Measurements from ENCODE around the gene PIP5K1B. TPM values are rescaled to one million over a fixed set of nuclear protein-coding genes. Genes with fewer than 3 reads are reported as not detected.

PIP5K1B gene
- total and polyA plus RNA-seq, 2 donors (not counting 3 experiments of a cell fraction or from before 2014, with no cell fraction given) = 0.27 TPM; not detected in 1

GRCh38 chr9:68703672-68704071 is 1.4 kb upstream of the PIP5K1B start:
- no peaks in the 10 kb centered on the region for H3K9me3 ChIP-seq (replicated peaks; ENCODE audit: control insufficient read depth, insufficient read depth, low read length)
- no peaks in the 10 kb centered on the region for H3K9me1 ChIP-seq (replicated peaks; ENCODE audit: control insufficient read depth, extremely low read depth, insufficient read depth, low read length)
- intact Hi-C loops (cut with micrococcal nuclease) (no loop called here), dilution Hi-C loops (cut with MboI; ENCODE audit: extremely low pct_ligation_motif_present, low sequenced_read_pairs) (no loop called here)
- no peak overlapping the region for H3K27ac ChIP-seq (ENCODE audit: insufficient read depth, low read depth, low read length)
- no peak overlapping the region for H3K4me3 ChIP-seq (replicated peaks in 1 of 3; ENCODE audit: insufficient read depth in 1 of 3, low read depth in 1 of 3, low read length in 3 of 3)
- peaks cover 39 to 49% of the 10 kb centered on the region in 2 experiments for H3K27me3 ChIP-seq (ENCODE audit: control insufficient read depth in 2 of 2, insufficient read depth in 2 of 2, low read length in 2 of 2)
- CTCF ChIA-PET = no interaction called here
- TF ChIP-seq FOS (IDR thresholded peaks at IDR 0.05; ENCODE audit: borderline replicate concordance, insufficient read depth, low read length) (no peak), MAX (IDR thresholded peaks at IDR 0.05; ENCODE audit: insufficient read depth, insufficient read length) (no peak), EZH2 (IDR thresholded peaks at IDR 0.05; ENCODE audit: borderline replicate concordance, low read depth, low read length, severe bottlenecking) (no peak), POLR2AphosphoS5 (IDR thresholded peaks at IDR 0.05; ENCODE audit: insufficient read depth, low read depth, low read length) (no peak), JUN (IDR thresholded peaks at IDR 0.05; ENCODE audit: borderline replicate concordance, insufficient read depth, insufficient read length, low read depth) (no peak), CTCF (IDR thresholded peaks at IDR 0.05; ENCODE audit: extremely low read depth in 1 of 2, insufficient read depth in 1 of 2, low read depth in 1 of 2, low read length in 2 of 2) (no peak), MYC (IDR thresholded peaks at IDR 0.05; ENCODE audit: low read depth, low read length) (no peak), POLR2A (IDR thresholded peaks at IDR 0.05; ENCODE audit: low read depth, low read length) (no peak), GATA2 (IDR thresholded peaks at IDR 0.05; ENCODE audit: insufficient read depth, insufficient read length, low read depth, low read length) (no peak)
- FAIRE-seq (no peak), DNase-seq (ENCODE audit: low read depth, low spot score) (no peak)
- POLR2A ChIA-PET = no interaction called here
- H3K36me3 ChIP-seq (ENCODE audit: control insufficient read depth in 2 of 2, extremely low read depth in 1 of 2, insufficient read depth in 2 of 2, low read length in 2 of 2) = no peaks in the 10 kb centered on the region
- no TSS peak for BruUV-seq (replicated peaks)
- H3K9ac ChIP-seq (replicated peaks; ENCODE audit: extremely low read depth, insufficient read depth, low read length) = no peak overlapping the region
- H4K20me1 ChIP-seq (replicated peaks; ENCODE audit: control insufficient read depth, extremely low read depth, insufficient read depth, low read length) = no peaks in the 10 kb centered on the region
- H3K79me2 ChIP-seq (ENCODE audit: control insufficient read depth, insufficient read depth, low read length) = no peaks in the 10 kb centered on the region
- H3K4me2 ChIP-seq (ENCODE audit: insufficient read depth, low read length) = no peak overlapping the region
- no peak overlapping the region for H2AFZ ChIP-seq (ENCODE audit: low read depth, low read length)
- H3K4me1 ChIP-seq (ENCODE audit: control insufficient read depth, extremely low read depth, insufficient read depth, low read length) = no peaks in the 10 kb centered on the region
